Measurements from ENCODE around the gene ETV6.

DNA sequence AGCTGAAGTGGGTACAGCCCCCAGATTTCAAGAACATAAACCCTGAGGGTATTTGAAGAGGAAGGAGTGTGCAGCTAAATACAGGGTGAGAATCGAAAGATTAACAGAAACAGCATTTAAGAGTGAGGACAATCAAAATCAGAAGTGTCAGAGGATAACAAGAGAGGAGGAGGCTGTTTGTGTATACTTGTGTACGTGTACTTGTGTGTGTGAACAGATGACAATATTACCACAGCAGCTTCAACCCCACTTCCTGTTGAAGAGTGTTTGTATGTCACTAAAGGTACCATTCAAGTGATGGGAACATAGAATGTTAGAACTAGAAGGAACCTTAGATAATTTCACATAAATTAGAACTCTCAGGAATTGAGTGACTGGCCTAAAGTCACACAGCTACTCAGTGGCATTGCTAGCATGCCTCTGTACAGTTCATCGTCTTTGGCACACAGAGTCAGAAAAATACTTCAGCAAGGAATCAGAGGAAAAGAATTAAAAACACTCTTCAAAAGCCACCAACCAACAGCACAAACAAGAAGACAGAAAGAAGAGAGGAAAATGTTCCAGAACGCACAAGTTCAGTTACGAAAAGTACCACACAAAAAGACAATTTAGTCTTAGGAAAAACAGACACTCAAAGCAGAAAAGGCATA lies 256.9 kb downstream of the ETV6 start:
- no peak for TF ChIP-seq POLR2AphosphoS5 (IDR thresholded peaks at IDR 0.05; ENCODE audit: low read depth, low read length)
- no peak for TF ChIP-seq TAF1 (IDR thresholded peaks at IDR 0.05; ENCODE audit: borderline replicate concordance, low read depth, low read length)
- no peak for TF ChIP-seq POLR2A (IDR thresholded peaks at IDR 0.05; ENCODE audit: low read depth, low read length)

Measured in GM12892 (cell line).